DMS79 treated with DMSO at 0.1 percent for 48 hours (cell line): ENCODE results near the gene ENGASE.
A peak's percentile ranks its signal among the peaks of the same experiment; 100 is the strongest.

Experiments
- DNase-seq: peaks from one replicate; lab custom pipeline; 2025; lab: John Stamatoyannopoulos, UW

The ENGASE gene

DNA sequence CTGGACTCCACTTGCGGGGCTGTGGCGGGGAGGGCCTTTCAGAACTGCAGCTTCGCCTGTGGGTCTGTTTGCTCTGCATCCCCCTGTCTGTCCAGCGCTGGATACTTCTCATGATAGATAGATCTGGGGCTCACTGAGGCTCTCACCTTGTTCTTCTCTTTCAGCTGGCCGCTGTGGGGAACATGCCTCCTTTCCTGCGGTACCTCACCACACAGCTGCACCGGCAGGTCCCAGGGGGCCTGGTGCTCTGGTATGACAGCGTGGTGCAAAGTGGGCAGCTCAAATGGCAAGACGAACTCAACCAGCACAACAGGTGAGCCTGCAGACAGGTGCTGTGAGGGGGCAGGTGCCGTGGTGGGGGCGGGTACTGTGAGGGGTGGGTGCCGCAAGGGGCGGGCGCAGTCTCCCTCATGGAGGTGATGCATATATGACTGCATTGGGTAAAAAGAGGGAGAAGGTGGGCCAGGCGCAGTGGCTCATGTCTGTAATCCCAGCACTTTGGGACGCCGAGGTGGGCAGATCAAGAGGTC lies 6.2 kb downstream of the ENGASE start:
- DNase-seq = no peak

- DNase-seq = no peak
These were observed 7.1 kb downstream of the ENGASE start for GRCh38 chr17:79081571-79082276.

- DNase-seq = no peak
These were observed 7.9 kb downstream of the ENGASE start for GRCh38 chr17:79082311-79083190.

GRCh38 chr17:79083191-79083971 lies 8.8 kb downstream of the ENGASE start:
- DNase-seq = no peak

- DNase-seq = no peak
These were observed 9.9 kb downstream of the ENGASE start for GRCh38 chr17:79084291-79085153.

- no peak for DNase-seq
These were observed 10.7 kb downstream of the ENGASE start for GRCh38 chr17:79085154-79085920.

DNA sequence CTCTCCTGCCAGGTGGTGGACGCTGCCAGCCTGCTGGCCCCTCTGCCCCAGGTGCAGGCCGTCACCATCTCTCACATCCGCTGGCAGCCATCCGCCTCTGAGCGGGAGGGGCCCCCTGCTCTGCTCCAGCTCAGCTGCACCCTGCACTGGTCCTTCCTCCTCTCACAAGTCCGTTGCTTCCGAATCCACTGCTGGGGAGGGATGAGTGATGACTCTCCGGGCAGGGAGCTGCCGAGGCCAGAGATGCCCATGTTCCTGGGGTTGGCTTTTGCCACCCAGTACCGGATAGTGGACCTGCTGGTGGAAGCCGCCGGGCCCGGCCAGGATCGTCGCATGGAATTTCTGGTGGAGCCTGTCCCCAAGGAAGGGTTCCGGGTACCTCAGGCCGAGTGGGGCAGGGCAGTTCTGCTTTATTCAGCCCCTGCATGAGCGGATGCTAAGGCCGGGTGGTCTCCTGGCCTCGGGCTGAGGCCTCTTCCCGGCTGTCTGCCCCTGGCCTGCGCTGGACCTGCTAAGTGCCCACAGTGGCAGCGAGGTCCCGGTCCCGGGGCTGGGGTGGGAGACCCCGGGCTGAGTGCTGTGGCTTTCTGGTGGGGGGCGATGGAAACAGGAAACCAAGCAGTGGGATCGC lies 11.4 kb downstream of the ENGASE start:
- no peak for DNase-seq

GRCh38 chr17:79086609-79087427 lies 12.2 kb downstream of the ENGASE start:
- no peak for DNase-seq

- DNase-seq = peak; percentile 54
These were observed 13.0 kb downstream of the ENGASE start for GRCh38 chr17:79087428-79088143.

GRCh38 chr17:79088247-79088996 lies 13.8 kb downstream of the ENGASE start:
- DNase-seq = no peak

- no peak for DNase-seq
These were observed 14.3 kb downstream of the ENGASE start for GRCh38 chr17:79088997-79089328.

GRCh38 chr17:79089720-79090442 lies 15.3 kb downstream of the ENGASE start:
- no peak for DNase-seq

DNA sequence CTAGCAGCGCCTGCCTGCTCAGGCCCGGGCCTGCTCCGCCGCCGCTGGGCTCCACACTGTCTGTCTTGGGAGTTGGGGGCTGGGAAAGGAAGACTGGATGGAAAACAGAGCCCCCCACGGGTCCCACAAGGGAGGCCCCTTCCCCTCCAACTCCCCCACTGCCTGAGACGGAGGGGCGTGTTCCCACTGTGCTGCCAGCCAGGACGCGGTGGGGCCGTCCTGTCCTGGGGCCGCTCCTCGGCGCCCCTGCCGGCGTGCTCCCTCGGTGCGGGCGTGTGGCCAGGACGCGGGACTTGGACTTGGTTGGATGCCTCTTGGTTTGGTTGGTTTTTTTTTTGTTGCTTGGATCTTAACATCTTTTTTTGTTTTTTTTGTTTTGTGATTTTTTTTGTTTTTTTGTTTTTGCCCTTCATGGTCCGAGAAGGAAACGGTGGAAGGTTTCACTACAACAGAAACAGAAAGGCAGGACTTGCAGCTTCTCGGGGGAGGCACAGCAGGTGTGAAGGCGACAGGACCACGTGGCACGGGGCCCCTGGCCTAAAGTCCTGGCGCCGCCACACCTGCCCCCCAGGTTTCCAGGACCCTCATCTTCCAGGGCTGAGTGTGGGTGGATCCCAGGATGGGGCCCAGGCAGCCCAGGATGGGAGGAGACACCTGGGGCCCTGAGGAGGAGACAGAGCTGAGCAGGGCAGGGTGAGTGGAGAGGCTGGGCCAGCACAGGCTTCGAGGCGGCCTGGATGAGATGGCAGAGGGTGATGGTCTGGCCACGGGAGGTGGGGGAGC lies 16.0 kb downstream of the ENGASE start:
- DNase-seq = no peak

DNA sequence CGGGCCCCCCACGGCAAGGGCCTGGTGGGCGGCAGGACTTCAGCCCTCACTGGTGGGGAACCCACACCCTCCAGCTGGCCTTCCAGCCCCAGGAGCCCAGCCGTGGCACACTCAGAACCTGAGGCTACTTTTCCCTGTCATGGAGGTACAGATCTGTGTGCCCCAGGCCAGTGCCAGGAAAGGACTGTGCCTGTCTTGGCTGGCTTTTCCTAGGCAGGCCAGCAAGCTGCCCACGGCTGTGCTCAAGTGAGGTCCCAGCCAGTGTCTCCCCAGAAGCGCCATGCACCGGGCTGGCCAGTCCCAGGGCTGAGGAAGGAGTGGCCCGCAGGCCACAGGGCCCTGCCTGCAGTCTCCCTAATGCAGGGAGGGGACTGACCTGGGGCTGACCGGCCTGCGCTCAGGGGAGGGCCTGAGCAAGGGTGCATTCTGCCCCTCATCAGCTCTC lies 16.6 kb downstream of the ENGASE start:
- no peak for DNase-seq

GRCh38 chr17:79092567-79092966 lies 17.9 kb downstream of the ENGASE start:
- no peak for DNase-seq

DNA sequence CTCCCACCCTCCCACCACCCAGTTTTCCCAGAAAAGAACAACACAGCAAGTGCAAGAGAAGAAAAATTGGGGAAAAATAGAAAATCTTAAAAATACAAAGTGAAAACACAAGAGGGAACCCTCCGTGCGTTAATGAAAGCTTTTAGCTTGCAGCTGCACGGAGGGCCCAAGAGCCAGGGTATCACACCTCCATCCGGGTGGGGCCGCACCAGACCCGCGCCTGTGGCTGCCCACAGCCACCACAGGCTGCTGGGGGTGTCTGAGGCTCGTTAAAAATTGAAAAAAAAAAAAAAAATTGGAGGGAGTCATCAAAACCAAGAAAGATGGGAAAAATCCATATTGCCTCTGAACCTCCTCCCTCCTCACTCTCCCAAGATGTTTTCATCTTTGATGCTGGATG lies 18.6 kb downstream of the ENGASE start:
- DNase-seq = no peak
